Left ventricle myocardium inferior (tissue), 1 donor: ENCODE data around the gene STEAP1B. TPM values are rescaled to one million over a fixed set of nuclear protein-coding genes. Genes with fewer than 3 reads are reported as not detected.

Experiments used
- DNase-seq: peaks from one replicate; pipeline ENCODE4 v3.0.0-alpha.2; 2020
- H3K27ac ChIP-seq: fragments of 200-600 bp; replicated peaks from 2 replicates; pipeline ENCODE4 v1.8.0; 2021
- H3K27me3 ChIP-seq: fragments of 200-600 bp; 2 replicates; pipeline ENCODE4 v1.8.0; 2021; ENCODE audit warnings: low read depth
- H3K36me3 ChIP-seq: fragments of 200-600 bp; 2 replicates; pipeline ENCODE4 v1.8.0; 2021
- H3K4me1 ChIP-seq: fragments of 200-600 bp; 2 replicates; pipeline ENCODE4 v1.8.0; 2021
- H3K4me3 ChIP-seq: fragments of 200-600 bp; 2 replicates; pipeline ENCODE4 v1.8.0; 2021; ENCODE audit warnings: mild to moderate bottlenecking, moderate library complexity
- H3K9me3 ChIP-seq: fragments of 200-600 bp; replicated peaks from 2 replicates; pipeline ENCODE4 v1.8.0; 2021
- CTCF ChIP-seq: fragments of 200-600 bp; IDR thresholded peaks from 2 replicates; pipeline ENCODE4 v1.8.0; 2021; ENCODE audit warnings: antibody characterized with exemption, mild to moderate bottlenecking, borderline replicate concordance
- intact Hi-C: fragments of 100-400 bp; cut with micrococcal nuclease; formaldehyde crosslinking; loops from one replicate; pipeline ENCODE4 v1.11.0; 2022
- total RNA-seq: library from RNA; stranded (reverse); fragmentation: NEBNext Ultra II Directional; extraction: Animal tissue kit (Norgen Biotek cat#: 25700); gene quantifications from one replicate; pipeline ENCODE4 v1.2.1, GENCODE V29; 2021
- donor health status: DM: no; HTN: yes; CAD: no; lungs with severe emphysema.

The STEAP1B gene
- total RNA-seq, 1 donor from 2014 or later: 0.63 TPM

GRCh38 chr7:22393913-22394729 lies 105.9 kb downstream of the STEAP1B start:
- no peak overlapping the region for H3K27ac ChIP-seq
- H3K4me1 ChIP-seq: no peaks in the 10 kb centered on the region
- no peaks in the 10 kb centered on the region for H3K9me3 ChIP-seq
- no peak overlapping the region for H3K4me3 ChIP-seq
- no peaks in the 10 kb centered on the region for H3K27me3 ChIP-seq
- DNase-seq: no peak
- H3K36me3 ChIP-seq: no peaks in the 10 kb centered on the region
- intact Hi-C loops: no loop called here
- TF ChIP-seq CTCF: no peak

- no peaks in the 10 kb centered on the region for H3K36me3 ChIP-seq
- DNase-seq: no peak
- no peaks in the 10 kb centered on the region for H3K4me1 ChIP-seq
- no peak overlapping the region for H3K4me3 ChIP-seq
- no peaks in the 10 kb centered on the region for H3K9me3 ChIP-seq
- intact Hi-C loops: no loop called here
- no peak for TF ChIP-seq CTCF
- H3K27me3 ChIP-seq: no peaks in the 10 kb centered on the region
- no peak overlapping the region for H3K27ac ChIP-seq
Observed at GRCh38 chr7:22390516-22390915, 109.5 kb downstream of the STEAP1B start.

- TF ChIP-seq CTCF: no peak
- Histone ChIP-seq H3K4me3 (no peak overlapping the region), H3K27ac (no peak overlapping the region), H3K27me3 (no peaks in the 10 kb centered on the region), H3K4me1 (no peaks in the 10 kb centered on the region), H3K9me3 (no peaks in the 10 kb centered on the region), H3K36me3 (no peaks in the 10 kb centered on the region)
- intact Hi-C loops: no loop called here
- DNase-seq: no peak
Observed at GRCh38 chr7:22389892-22390291, 110.1 kb downstream of the STEAP1B start.

- Histone ChIP-seq H3K4me3 (no peak overlapping the region), H3K27me3 (no peaks in the 10 kb centered on the region), H3K9me3 (no peaks in the 10 kb centered on the region), H3K4me1 (no peaks in the 10 kb centered on the region), H3K27ac (peak overlapping the region; percentile 67), H3K36me3 (no peaks in the 10 kb centered on the region)
- peak; percentile 19 for DNase-seq
- intact Hi-C loops: no loop called here
- TF ChIP-seq CTCF: no peak
Observed at GRCh38 chr7:22387583-22387982, 112.4 kb downstream of the STEAP1B start.

- intact Hi-C loops: no loop called here
- Histone ChIP-seq H3K4me1 (no peaks in the 10 kb centered on the region), H3K9me3 (no peaks in the 10 kb centered on the region), H3K36me3 (no peaks in the 10 kb centered on the region), H3K4me3 (no peak overlapping the region), H3K27ac (peak overlapping the region; percentile 36), H3K27me3 (no peaks in the 10 kb centered on the region)
- TF ChIP-seq CTCF: no peak
- DNase-seq: no peak
Observed at GRCh38 chr7:22386865-22387264, 113.1 kb downstream of the STEAP1B start.
